A549 (cell line): Measurements from ENCODE around the gene PPP2R2D.

Experiments
- CEBPB ChIP-seq, 2 experiments: fragments of >200 bp in 1 of 2; sonication (Bioruptor Twin) in 1 of 2; formaldehyde crosslinking in 1 of 2; IDR thresholded peaks; 2 replicates each; pipeline ENCODE4 v1.6.1; 2012 to 2016
- TF ChIP-seq, protein P1 (sequence below): fragments of >200 bp; sonication (Bioruptor Twin); formaldehyde crosslinking; IDR thresholded peaks from 3 replicates; pipeline ENCODE4 v1.5.1; 2016

DNA sequence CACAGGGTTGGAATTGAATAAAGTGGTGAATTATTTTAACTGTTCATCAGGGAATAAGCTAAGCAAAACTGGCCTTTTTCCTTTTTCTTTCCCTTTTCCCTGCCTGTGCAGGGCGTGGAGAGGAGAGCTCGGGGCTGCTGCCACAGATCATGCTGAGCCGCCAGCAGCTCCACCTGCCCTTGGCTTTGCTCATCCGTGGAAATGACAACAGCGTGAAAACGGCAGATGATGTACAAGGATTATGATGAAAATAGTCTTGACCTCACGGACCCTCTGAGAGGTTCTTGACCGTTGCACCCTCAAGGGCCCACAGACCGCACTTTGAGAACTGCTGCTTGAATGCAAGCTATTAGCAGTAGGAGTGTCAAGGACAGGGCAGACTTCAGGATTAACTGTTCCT, 10.6 kb downstream of the PPP2R2D start:
- TF ChIP-seq, protein P1, sequence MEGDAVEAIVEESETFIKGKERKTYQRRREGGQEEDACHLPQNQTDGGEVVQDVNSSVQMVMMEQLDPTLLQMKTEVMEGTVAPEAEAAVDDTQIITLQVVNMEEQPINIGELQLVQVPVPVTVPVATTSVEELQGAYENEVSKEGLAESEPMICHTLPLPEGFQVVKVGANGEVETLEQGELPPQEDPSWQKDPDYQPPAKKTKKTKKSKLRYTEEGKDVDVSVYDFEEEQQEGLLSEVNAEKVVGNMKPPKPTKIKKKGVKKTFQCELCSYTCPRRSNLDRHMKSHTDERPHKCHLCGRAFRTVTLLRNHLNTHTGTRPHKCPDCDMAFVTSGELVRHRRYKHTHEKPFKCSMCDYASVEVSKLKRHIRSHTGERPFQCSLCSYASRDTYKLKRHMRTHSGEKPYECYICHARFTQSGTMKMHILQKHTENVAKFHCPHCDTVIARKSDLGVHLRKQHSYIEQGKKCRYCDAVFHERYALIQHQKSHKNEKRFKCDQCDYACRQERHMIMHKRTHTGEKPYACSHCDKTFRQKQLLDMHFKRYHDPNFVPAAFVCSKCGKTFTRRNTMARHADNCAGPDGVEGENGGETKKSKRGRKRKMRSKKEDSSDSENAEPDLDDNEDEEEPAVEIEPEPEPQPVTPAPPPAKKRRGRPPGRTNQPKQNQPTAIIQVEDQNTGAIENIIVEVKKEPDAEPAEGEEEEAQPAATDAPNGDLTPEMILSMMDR = no peak
- TF ChIP-seq CEBPB (IDR thresholded peaks at IDR 0.05) = no peak
